Stomach (tissue), 4 donors: ENCODE data around the gene FAM163B.

Experiments used
- EP300 ChIP-seq: sonication (generic); formaldehyde crosslinking; IDR thresholded peaks from one replicate; pipeline ENCODE4 v1.6.1; 2017; ENCODE audit warnings: antibody characterized with exemption
- POLR2AphosphoS5 ChIP-seq, 3 donors: sonication (generic); formaldehyde crosslinking; IDR thresholded peaks; one replicate each; pipeline ENCODE4 v1.6.1; 2016; ENCODE audit warnings: antibody characterized with exemption in 3 of 3
- TF ChIP-seq, protein P1 (sequence below), 7 experiments: fragments of 450-650 bp in 4 of 7; fragments of 200-600 bp in 3 of 7; sonication (generic) in 3 of 7; IDR thresholded peaks; one replicate each; pipeline ENCODE4 v1.5.1; 2016 to 2019; ENCODE audit warnings: antibody characterized with exemption in 7 of 7, control low read depth in 2 of 7, mild to moderate bottlenecking in 1 of 7

DNA sequence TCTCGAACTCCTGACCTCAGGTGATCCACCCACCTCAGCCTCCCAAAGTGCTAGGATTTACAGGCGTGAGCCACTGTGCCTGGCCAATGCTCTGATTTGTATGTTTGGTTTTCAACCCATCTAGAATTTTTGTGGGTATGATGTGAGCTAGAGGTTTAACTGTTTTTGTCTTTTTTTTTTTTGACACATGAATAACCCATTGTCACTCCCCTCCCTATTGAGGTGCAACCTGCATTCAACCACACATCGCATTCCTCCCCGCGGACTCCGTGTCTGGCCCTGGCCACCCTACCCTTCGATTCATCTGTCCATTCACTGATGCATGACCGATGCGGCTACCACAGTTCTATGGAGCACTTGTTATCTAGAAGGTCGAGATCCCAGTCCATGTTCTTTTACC lies 9.5 kb upstream of the FAM163B start:
- TF ChIP-seq, protein P1, sequence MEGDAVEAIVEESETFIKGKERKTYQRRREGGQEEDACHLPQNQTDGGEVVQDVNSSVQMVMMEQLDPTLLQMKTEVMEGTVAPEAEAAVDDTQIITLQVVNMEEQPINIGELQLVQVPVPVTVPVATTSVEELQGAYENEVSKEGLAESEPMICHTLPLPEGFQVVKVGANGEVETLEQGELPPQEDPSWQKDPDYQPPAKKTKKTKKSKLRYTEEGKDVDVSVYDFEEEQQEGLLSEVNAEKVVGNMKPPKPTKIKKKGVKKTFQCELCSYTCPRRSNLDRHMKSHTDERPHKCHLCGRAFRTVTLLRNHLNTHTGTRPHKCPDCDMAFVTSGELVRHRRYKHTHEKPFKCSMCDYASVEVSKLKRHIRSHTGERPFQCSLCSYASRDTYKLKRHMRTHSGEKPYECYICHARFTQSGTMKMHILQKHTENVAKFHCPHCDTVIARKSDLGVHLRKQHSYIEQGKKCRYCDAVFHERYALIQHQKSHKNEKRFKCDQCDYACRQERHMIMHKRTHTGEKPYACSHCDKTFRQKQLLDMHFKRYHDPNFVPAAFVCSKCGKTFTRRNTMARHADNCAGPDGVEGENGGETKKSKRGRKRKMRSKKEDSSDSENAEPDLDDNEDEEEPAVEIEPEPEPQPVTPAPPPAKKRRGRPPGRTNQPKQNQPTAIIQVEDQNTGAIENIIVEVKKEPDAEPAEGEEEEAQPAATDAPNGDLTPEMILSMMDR (IDR thresholded peaks at IDR 0.05): no peak
- TF ChIP-seq POLR2AphosphoS5 (IDR thresholded peaks at IDR 0.05) (no peak), EP300 (no peak)
